DOHH2 (cell line): ENCODE data around the gene ATL3.

Source experiments
- EZH2phosphoT487 ChIP-seq: fragments of 200-600 bp; sonication (generic); IDR thresholded peaks from 2 replicates; pipeline ENCODE4 v1.6.1; 2017; ENCODE audit warnings: borderline replicate concordance, mild to moderate bottlenecking, antibody characterized with exemption, low read length, moderate library complexity, mixed read lengths
- TF ChIP-seq, protein P1 (sequence below): fragments of 200-600 bp; sonication (generic); IDR thresholded peaks from one replicate; pipeline ENCODE4 v1.5.1; 2014; ENCODE audit warnings: antibody characterized with exemption, mild to moderate bottlenecking, low read depth, low read length; ENCODE audit not compliant: poor library complexity, severe bottlenecking

GRCh38 chr11:63709336-63709884, 38.2 kb upstream of the ATL3 start:
- TF ChIP-seq, protein P1, sequence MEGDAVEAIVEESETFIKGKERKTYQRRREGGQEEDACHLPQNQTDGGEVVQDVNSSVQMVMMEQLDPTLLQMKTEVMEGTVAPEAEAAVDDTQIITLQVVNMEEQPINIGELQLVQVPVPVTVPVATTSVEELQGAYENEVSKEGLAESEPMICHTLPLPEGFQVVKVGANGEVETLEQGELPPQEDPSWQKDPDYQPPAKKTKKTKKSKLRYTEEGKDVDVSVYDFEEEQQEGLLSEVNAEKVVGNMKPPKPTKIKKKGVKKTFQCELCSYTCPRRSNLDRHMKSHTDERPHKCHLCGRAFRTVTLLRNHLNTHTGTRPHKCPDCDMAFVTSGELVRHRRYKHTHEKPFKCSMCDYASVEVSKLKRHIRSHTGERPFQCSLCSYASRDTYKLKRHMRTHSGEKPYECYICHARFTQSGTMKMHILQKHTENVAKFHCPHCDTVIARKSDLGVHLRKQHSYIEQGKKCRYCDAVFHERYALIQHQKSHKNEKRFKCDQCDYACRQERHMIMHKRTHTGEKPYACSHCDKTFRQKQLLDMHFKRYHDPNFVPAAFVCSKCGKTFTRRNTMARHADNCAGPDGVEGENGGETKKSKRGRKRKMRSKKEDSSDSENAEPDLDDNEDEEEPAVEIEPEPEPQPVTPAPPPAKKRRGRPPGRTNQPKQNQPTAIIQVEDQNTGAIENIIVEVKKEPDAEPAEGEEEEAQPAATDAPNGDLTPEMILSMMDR = no peak
- TF ChIP-seq EZH2phosphoT487 = no peak
